ENCODE results near the gene SLC6A17. TPM values are rescaled to one million over a fixed set of nuclear protein-coding genes. Genes with fewer than 3 reads are reported as not detected.

SLC6A17 gene
- total RNA-seq, 5 donors from 2014 or later (not counting 1 experiment from before 2014, with no cell fraction given) = not detected

- Histone ChIP-seq H3K27me3 (replicated peaks in 1 of 2; ENCODE audit: control insufficient read depth in 2 of 2, extremely low read depth in 1 of 2, insufficient read depth in 2 of 2, low read length in 1 of 2) (peaks cover 0 to 4% of the 10 kb centered on the region in 2 experiments), H3K27ac (ENCODE audit: low read length) (no peak overlapping the region)
These were observed 92.9 kb downstream of the SLC6A17 start for GRCh38 chr1:110243146-110243545.

GRCh38 chr1:110243574-110243973, 93.3 kb downstream of the SLC6A17 start:
- no peaks in the 10 kb centered on the region for H3K36me3 ChIP-seq (ENCODE audit: control insufficient read depth in 2 of 2, extremely low read depth in 1 of 2, insufficient read depth in 1 of 2, low read length in 1 of 2)
- POLR2A ChIA-PET = no interaction called here
- no peak overlapping the region for H3K27ac ChIP-seq (ENCODE audit: low read length)
- H3K9me3 Mint-ChIP-seq = no peaks in the 10 kb centered on the region
- ATAC-seq (replicated peaks in 1 of 4) (peak in 1 of 4 experiments; percentile 40), DNase-seq (peak in 2 of 35 experiments; percentile 6 to 8)
- CTCF ChIA-PET = interaction anchor here in 1 of 2 donors (1.0 kb wide), 1 partner anchor 34 kb away, joined by 3 read pairs; no protein-coding TSS in a partner anchor
- H3K9me3 ChIP-seq = no peaks in the 10 kb centered on the region
- no peaks in the 10 kb centered on the region for H3K4me1 ChIP-seq (ENCODE audit: control insufficient read depth in 1 of 2, extremely low read depth in 1 of 2, insufficient read depth in 2 of 2, low read length in 2 of 2)
- no peaks in the 10 kb centered on the region for H3K36me3 Mint-ChIP-seq
- peaks cover 2 to 8% (median 3%) of the 10 kb centered on the region in 3 donors for H3K4me1 Mint-ChIP-seq
- H3K27me3 Mint-ChIP-seq = no peaks in the 10 kb centered on the region
- no peak overlapping the region for H3K4me3 Mint-ChIP-seq
- 10% methylated on average over 8 of the region's 9 CpGs for WGBS (ENCODE audit: insufficient coverage)
- H3K27me3 ChIP-seq (replicated peaks in 1 of 2; ENCODE audit: control insufficient read depth in 2 of 2, extremely low read depth in 1 of 2, insufficient read depth in 2 of 2, low read length in 1 of 2) = peaks cover 0 to 4% of the 10 kb centered on the region in 2 experiments
- H3K4me3 ChIP-seq (ENCODE audit: control insufficient read depth in 1 of 2, extremely low read depth in 1 of 2, low read length in 1 of 2) = no peak overlapping the region
- H3K27ac Mint-ChIP-seq = no peak overlapping the region

More at GRCh38 chr1:110243146-110243545, 92.9 kb downstream of the SLC6A17 start:
- H3K36me3 ChIP-seq (ENCODE audit: control insufficient read depth in 2 of 2, extremely low read depth in 1 of 2, insufficient read depth in 1 of 2, low read length in 1 of 2) = no peaks in the 10 kb centered on the region
- Mint-ChIP-seq H3K36me3 (no peaks in the 10 kb centered on the region), H3K4me1 (peaks cover 2 to 8% (median 3%) of the 10 kb centered on the region in 3 donors), H3K4me3 (no peak overlapping the region), H3K27ac (no peak overlapping the region), H3K27me3 (no peaks in the 10 kb centered on the region), H3K9me3 (no peaks in the 10 kb centered on the region)
- H3K4me3 ChIP-seq (ENCODE audit: control insufficient read depth in 1 of 2, extremely low read depth in 1 of 2, low read length in 1 of 2) = no peak overlapping the region
- 38% methylated on average over 1 of the region's 7 CpGs for WGBS (ENCODE audit: insufficient coverage)
- ATAC-seq (replicated peaks in 1 of 4) (no peak), DNase-seq (no peak)
- ChIA-PET CTCF (interaction anchor here in 1 of 2 donors (1.0 kb wide), 1 partner anchor 34 kb away, joined by 3 read pairs; no protein-coding TSS in a partner anchor), POLR2A (no interaction called here)
- H3K9me3 ChIP-seq = no peaks in the 10 kb centered on the region
- no peaks in the 10 kb centered on the region for H3K4me1 ChIP-seq (ENCODE audit: control insufficient read depth in 1 of 2, extremely low read depth in 1 of 2, insufficient read depth in 2 of 2, low read length in 2 of 2)

- Mint-ChIP-seq H3K4me3 (no peak overlapping the region), H3K4me1 (peaks cover 2 to 8% (median 3%) of the 10 kb centered on the region in 3 donors), H3K27ac (no peak overlapping the region), H3K27me3 (no peaks in the 10 kb centered on the region), H3K36me3 (no peaks in the 10 kb centered on the region), H3K9me3 (no peaks in the 10 kb centered on the region)
- Histone ChIP-seq H3K9me3 (no peaks in the 10 kb centered on the region), H3K27me3 (replicated peaks in 1 of 2; ENCODE audit: control insufficient read depth in 2 of 2, extremely low read depth in 1 of 2, insufficient read depth in 2 of 2, low read length in 1 of 2) (peaks cover 0 to 8% of the 10 kb centered on the region in 2 experiments), H3K4me3 (ENCODE audit: control insufficient read depth in 1 of 2, extremely low read depth in 1 of 2, low read length in 1 of 2) (no peak overlapping the region), H3K36me3 (ENCODE audit: control insufficient read depth in 2 of 2, extremely low read depth in 1 of 2, insufficient read depth in 1 of 2, low read length in 1 of 2) (no peaks in the 10 kb centered on the region), H3K27ac (ENCODE audit: low read length) (no peak overlapping the region), H3K4me1 (ENCODE audit: control insufficient read depth in 1 of 2, extremely low read depth in 1 of 2, insufficient read depth in 2 of 2, low read length in 2 of 2) (no peaks in the 10 kb centered on the region)
- DNase-seq (no peak), ATAC-seq (replicated peaks in 1 of 4) (no peak)
- POLR2A ChIA-PET = no interaction called here
- CTCF ChIA-PET = interaction anchor here (0.5 to 0.8 kb wide), 3 partner anchors 56 to 311 kb away, joined by 3 to 4 read pairs (median 3); no protein-coding TSS in a partner anchor
- WGBS (ENCODE audit: insufficient coverage) = 89% methylated on average over 3 of the region's 9 CpGs
These were observed 95.8 kb downstream of the SLC6A17 start for GRCh38 chr1:110245876-110246620.

GRCh38 chr1:110248746-110249145, 98.5 kb downstream of the SLC6A17 start:
- WGBS (ENCODE audit: insufficient coverage) = 100% methylated on average over 1 of the region's 4 CpGs
- ChIA-PET CTCF (interaction anchor here in 1 of 2 donors (1.2 kb wide), 1 partner anchor 65 kb away, joined by 3 read pairs; no protein-coding TSS in a partner anchor), POLR2A (no interaction called here)
- Histone ChIP-seq H3K27me3 (replicated peaks in 1 of 2; ENCODE audit: control insufficient read depth in 2 of 2, extremely low read depth in 1 of 2, insufficient read depth in 2 of 2, low read length in 1 of 2) (peaks cover 0 to 8% of the 10 kb centered on the region in 2 experiments), H3K9me3 (no peaks in the 10 kb centered on the region), H3K27ac (ENCODE audit: low read length) (no peak overlapping the region), H3K4me3 (ENCODE audit: control insufficient read depth in 1 of 2, extremely low read depth in 1 of 2, low read length in 1 of 2) (no peak overlapping the region), H3K36me3 (ENCODE audit: control insufficient read depth in 2 of 2, extremely low read depth in 1 of 2, insufficient read depth in 1 of 2, low read length in 1 of 2) (no peaks in the 10 kb centered on the region), H3K4me1 (ENCODE audit: control insufficient read depth in 1 of 2, extremely low read depth in 1 of 2, insufficient read depth in 2 of 2, low read length in 2 of 2) (no peaks in the 10 kb centered on the region)
- Mint-ChIP-seq H3K4me1 (peaks cover under 1 to 4% (median 1%) of the 10 kb centered on the region in 3 donors), H3K27me3 (no peaks in the 10 kb centered on the region), H3K9me3 (no peaks in the 10 kb centered on the region), H3K27ac (no peak overlapping the region), H3K36me3 (peaks cover 2% of the 10 kb centered on the region), H3K4me3 (no peak overlapping the region)
- ATAC-seq (replicated peaks in 1 of 4) (no peak), DNase-seq (no peak)

- H3K27ac Mint-ChIP-seq = no peak overlapping the region
- no peak for ATAC-seq (replicated peaks in 1 of 4)
- DNase-seq = no peak
- H3K4me3 Mint-ChIP-seq = no peak overlapping the region
- H3K4me1 ChIP-seq (ENCODE audit: control insufficient read depth in 1 of 2, extremely low read depth in 1 of 2, insufficient read depth in 2 of 2, low read length in 2 of 2) = no peaks in the 10 kb centered on the region
- H3K4me3 ChIP-seq (ENCODE audit: control insufficient read depth in 1 of 2, extremely low read depth in 1 of 2, low read length in 1 of 2) = no peak overlapping the region
- WGBS (ENCODE audit: insufficient coverage) = no CpG with 5 or more reads among the region's 4 CpGs
- ChIA-PET POLR2A (interaction anchor here in 1 of 2 donors (0.6 kb wide), 1 partner anchor 1162 kb away, joined by 10 read pairs; no protein-coding TSS in a partner anchor), CTCF (interaction anchor here in 1 of 2 donors (1.2 kb wide), 1 partner anchor 64 kb away, joined by 3 read pairs; no protein-coding TSS in a partner anchor)
- H3K27ac ChIP-seq (ENCODE audit: low read length) = no peak overlapping the region
- H3K36me3 ChIP-seq (ENCODE audit: control insufficient read depth in 2 of 2, extremely low read depth in 1 of 2, insufficient read depth in 1 of 2, low read length in 1 of 2) = no peaks in the 10 kb centered on the region
- H3K27me3 Mint-ChIP-seq = no peaks in the 10 kb centered on the region
- H3K27me3 ChIP-seq (replicated peaks in 1 of 2; ENCODE audit: control insufficient read depth in 2 of 2, extremely low read depth in 1 of 2, insufficient read depth in 2 of 2, low read length in 1 of 2) = peaks cover 0 to 11% of the 10 kb centered on the region in 2 experiments
- no peaks in the 10 kb centered on the region for H3K9me3 ChIP-seq
- peaks cover 2% of the 10 kb centered on the region for H3K36me3 Mint-ChIP-seq
- H3K4me1 Mint-ChIP-seq = peaks cover 0 to 3% (median 0%) of the 10 kb centered on the region in 3 donors
- H3K9me3 Mint-ChIP-seq = no peaks in the 10 kb centered on the region
These were observed 99.0 kb downstream of the SLC6A17 start for GRCh38 chr1:110249256-110249655.

GRCh38 chr1:110250008-110250407, 99.7 kb downstream of the SLC6A17 start:
- Histone ChIP-seq H3K27ac (ENCODE audit: low read length) (no peak overlapping the region), H3K27me3 (replicated peaks in 1 of 2; ENCODE audit: control insufficient read depth in 2 of 2, extremely low read depth in 1 of 2, insufficient read depth in 2 of 2, low read length in 1 of 2) (peaks cover 0 to 13% of the 10 kb centered on the region in 2 experiments), H3K36me3 (ENCODE audit: control insufficient read depth in 2 of 2, extremely low read depth in 1 of 2, insufficient read depth in 1 of 2, low read length in 1 of 2) (no peaks in the 10 kb centered on the region), H3K4me3 (ENCODE audit: control insufficient read depth in 1 of 2, extremely low read depth in 1 of 2, low read length in 1 of 2) (no peak overlapping the region), H3K9me3 (no peaks in the 10 kb centered on the region), H3K4me1 (ENCODE audit: control insufficient read depth in 1 of 2, extremely low read depth in 1 of 2, insufficient read depth in 2 of 2, low read length in 2 of 2) (no peaks in the 10 kb centered on the region)
- Mint-ChIP-seq H3K4me1 (peaks cover 0 to 3% (median 1%) of the 10 kb centered on the region in 3 donors), H3K36me3 (peaks cover 2% of the 10 kb centered on the region), H3K9me3 (no peaks in the 10 kb centered on the region), H3K27me3 (peaks cover 0 to under 1% of the 10 kb centered on the region in 2 donors), H3K27ac (no peak overlapping the region), H3K4me3 (no peak overlapping the region)
- DNase-seq (no peak), ATAC-seq (replicated peaks in 1 of 4) (no peak)
- 91% methylated on average over 4 of the region's 4 CpGs for WGBS (ENCODE audit: insufficient coverage)
- POLR2A ChIA-PET = interaction anchor here in 1 of 2 donors (0.6 kb wide), 1 partner anchor 1162 kb away, joined by 10 read pairs; no protein-coding TSS in a partner anchor
- CTCF ChIA-PET = interaction anchor here in 1 of 2 donors (1.2 kb wide), 1 partner anchor 63 kb away, joined by 3 read pairs; no protein-coding TSS in a partner anchor

All from T-cell (primary cell).